Measurements from ENCODE around the gene SORCS2.

DNA sequence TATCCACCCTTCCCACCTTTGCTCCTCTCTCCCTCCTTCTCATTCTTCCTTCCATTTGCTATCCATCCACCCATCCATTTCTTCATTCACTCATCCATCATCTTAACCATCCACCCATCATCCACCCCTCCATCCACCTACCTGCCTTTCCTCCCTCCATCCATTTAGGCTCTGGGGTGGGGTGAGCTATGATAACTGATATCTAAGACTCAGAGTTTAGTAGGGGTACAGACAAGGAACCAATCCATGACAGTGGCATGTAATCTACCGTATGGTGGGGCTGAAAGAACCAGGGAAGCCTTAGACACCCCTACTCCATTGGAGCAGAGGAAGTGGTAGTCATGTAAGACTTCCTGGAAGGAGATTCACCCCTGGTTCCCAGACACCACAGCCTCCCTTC lies 219.2 kb downstream of the SORCS2 start:
- TF ChIP-seq GATA3 (IDR thresholded peaks at IDR 0.05; ENCODE audit: low read depth, low read length) (no peak), GATA2 (IDR thresholded peaks at IDR 0.05; ENCODE audit: low read depth, low read length) (no peak)

Measured in SH-SY5Y (cell line).